ENCODE measurements around the gene PJA1. TPM values are rescaled to one million over a fixed set of nuclear protein-coding genes. Genes with fewer than 3 reads are reported as not detected.

The PJA1 gene
- total and polyA plus RNA-seq, 2 experiments from 2014 or later, result 49.1 to 57.0 TPM

GRCh38 chrX:69137371-69138117, 27.7 kb downstream of the PJA1 start:
- no peaks in the 10 kb centered on the region for H3K36me3 ChIP-seq (replicated peaks; ENCODE audit: insufficient read depth, low read depth)
- H3K9me2 ChIP-seq (replicated peaks; ENCODE audit: insufficient read depth), result no peaks in the 10 kb centered on the region
- H3K27ac ChIP-seq, result peak overlapping the region; percentile 95
- H3K4me3 ChIP-seq, result no peak overlapping the region
- H2AFZ ChIP-seq, result peak overlapping the region; percentile 25
- WGBS (ENCODE audit: low lambda C conversion rate, missing lambda C conversion rate), result 53% methylated on average over 11 of the region's 11 CpGs
- H3K9me3 ChIP-seq (ENCODE audit: low read depth), result no peaks in the 10 kb centered on the region
- peak overlapping the region; percentile 72 for H3K4me2 ChIP-seq
- H3K79me2 ChIP-seq, result no peaks in the 10 kb centered on the region
- peaks cover 12% of the 10 kb centered on the region for H3K4me1 ChIP-seq (ENCODE audit: insufficient read depth)
- DNase-seq (ENCODE audit: low spot score), result peak; percentile 33
- H3K27me3 ChIP-seq, result no peaks in the 10 kb centered on the region
- TF ChIP-seq EZH2phosphoT487 (IDR thresholded peaks at IDR 0.05; ENCODE audit: low read depth, severe bottlenecking, unreplicated experiment), result no peak
- no peak for TF ChIP-seq EZH2 (IDR thresholded peaks at IDR 0.05; ENCODE audit: borderline replicate concordance)
- TF ChIP-seq CTCF (IDR thresholded peaks at IDR 0.05; ENCODE audit: poor library complexity), result no peak
- no peaks in the 10 kb centered on the region for H4K20me1 ChIP-seq (ENCODE audit: insufficient read depth, poor library complexity, severe bottlenecking)

GRCh38 chrX:69136546-69137331, 28.5 kb downstream of the PJA1 start:
- H3K9me3 ChIP-seq (ENCODE audit: low read depth), result no peaks in the 10 kb centered on the region
- TF ChIP-seq EZH2 (IDR thresholded peaks at IDR 0.05; ENCODE audit: borderline replicate concordance) (no peak), EZH2phosphoT487 (IDR thresholded peaks at IDR 0.05; ENCODE audit: low read depth, severe bottlenecking, unreplicated experiment) (no peak), CTCF (IDR thresholded peaks at IDR 0.05; ENCODE audit: poor library complexity) (no peak)
- H2AFZ ChIP-seq, result peak overlapping the region; percentile 25
- H3K9me2 ChIP-seq (replicated peaks; ENCODE audit: insufficient read depth), result no peaks in the 10 kb centered on the region
- no peaks in the 10 kb centered on the region for H3K27me3 ChIP-seq
- no peaks in the 10 kb centered on the region for H3K79me2 ChIP-seq
- DNase-seq (ENCODE audit: low spot score), result peak; percentile 38
- no peaks in the 10 kb centered on the region for H4K20me1 ChIP-seq (ENCODE audit: insufficient read depth, poor library complexity, severe bottlenecking)
- peak overlapping the region; percentile 95 for H3K27ac ChIP-seq
- H3K4me3 ChIP-seq, result no peak overlapping the region
- no peaks in the 10 kb centered on the region for H3K36me3 ChIP-seq (replicated peaks; ENCODE audit: insufficient read depth, low read depth)
- peaks cover 12% of the 10 kb centered on the region for H3K4me1 ChIP-seq (ENCODE audit: insufficient read depth)
- H3K4me2 ChIP-seq, result peak overlapping the region; percentile 72
- 43% methylated on average over 29 of the region's 42 CpGs for WGBS (ENCODE audit: low lambda C conversion rate, missing lambda C conversion rate)

GRCh38 chrX:69133921-69134542, 31.2 kb downstream of the PJA1 start:
- DNase-seq (ENCODE audit: low spot score), result peak; percentile 56
- no peaks in the 10 kb centered on the region for H3K27me3 ChIP-seq
- peak; percentile 47 for TF ChIP-seq CTCF (IDR thresholded peaks at IDR 0.05; ENCODE audit: poor library complexity)
- TF ChIP-seq EZH2 (IDR thresholded peaks at IDR 0.05; ENCODE audit: borderline replicate concordance), result no peak
- no peak for TF ChIP-seq EZH2phosphoT487 (IDR thresholded peaks at IDR 0.05; ENCODE audit: low read depth, severe bottlenecking, unreplicated experiment)

More at GRCh38 chrX:69133921-69134542, 31.2 kb downstream of the PJA1 start:
- H2AFZ ChIP-seq, result no peak overlapping the region
- no peaks in the 10 kb centered on the region for H3K9me2 ChIP-seq (replicated peaks; ENCODE audit: insufficient read depth)
- 46% methylated on average over 6 of the region's 6 CpGs for WGBS (ENCODE audit: low lambda C conversion rate, missing lambda C conversion rate)
- peaks cover 12% of the 10 kb centered on the region for H3K4me1 ChIP-seq (ENCODE audit: insufficient read depth)
- H3K79me2 ChIP-seq, result no peaks in the 10 kb centered on the region
- no peak overlapping the region for H3K4me2 ChIP-seq
- H3K27ac ChIP-seq, result no peak overlapping the region
- no peaks in the 10 kb centered on the region for H3K9me3 ChIP-seq (ENCODE audit: low read depth)
- H3K4me3 ChIP-seq, result no peak overlapping the region
- H4K20me1 ChIP-seq (ENCODE audit: insufficient read depth, poor library complexity, severe bottlenecking), result no peaks in the 10 kb centered on the region
- no peaks in the 10 kb centered on the region for H3K36me3 ChIP-seq (replicated peaks; ENCODE audit: insufficient read depth, low read depth)
